ENCODE measurements around the gene TEX51.

Gene TEX51

DNA sequence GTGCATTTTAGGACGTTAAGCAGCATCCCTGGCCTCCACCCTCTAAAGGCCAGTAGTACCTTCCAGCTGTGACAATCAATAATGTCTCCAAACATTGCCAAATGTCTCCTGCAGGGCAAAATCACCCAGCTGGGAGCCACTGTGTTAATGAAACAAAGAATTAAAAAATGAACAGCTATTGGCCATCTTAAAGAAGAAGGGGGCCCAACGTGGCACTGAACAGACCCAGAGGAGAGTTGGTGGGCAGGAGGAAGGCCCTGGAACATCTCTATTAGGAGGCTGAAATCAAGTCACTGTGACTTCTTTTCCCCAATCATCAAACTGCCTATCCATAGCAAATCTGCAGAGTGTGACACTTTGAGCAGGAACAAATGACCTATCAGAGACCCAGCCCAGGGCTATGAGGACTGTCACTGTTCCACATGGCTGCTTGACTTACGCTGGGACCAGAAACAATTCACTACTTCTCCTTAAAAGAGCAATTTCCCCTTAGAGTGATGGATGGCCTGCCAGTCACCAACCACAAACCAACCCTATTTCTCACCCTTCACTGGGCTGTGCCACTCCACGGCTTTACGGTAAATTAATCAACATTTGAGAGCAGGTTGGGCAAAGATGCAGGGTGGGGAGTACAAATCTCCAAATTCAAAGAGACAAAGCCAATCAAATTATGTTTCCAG, 35.2 kb upstream of the TEX51 start:
- no peak overlapping the region for H3K9ac ChIP-seq (ENCODE audit: low read length)
- H3K4me3 ChIP-seq (ENCODE audit: low read depth, low read length): no peak overlapping the region
- no peaks in the 10 kb centered on the region for H3K9me3 ChIP-seq (ENCODE audit: insufficient read depth, low read depth, low read length)
- no peak overlapping the region for H3K18ac ChIP-seq (ENCODE audit: low read length)
- no peak overlapping the region for H2BK120ac ChIP-seq (ENCODE audit: insufficient read depth, low read length, poor library complexity)
- no peaks in the 10 kb centered on the region for H3K79me1 ChIP-seq (ENCODE audit: low read length)
- H3K23ac ChIP-seq (ENCODE audit: low read length): no peak overlapping the region
- H2AFZ ChIP-seq (ENCODE audit: insufficient read depth, low read length, poor library complexity): no peak overlapping the region
- H3K14ac ChIP-seq (ENCODE audit: low read length): no peak overlapping the region
- no peak overlapping the region for H2AK5ac ChIP-seq (ENCODE audit: low read length)
- H2BK5ac ChIP-seq (ENCODE audit: low read depth, low read length, poor library complexity): no peak overlapping the region
- H3K27ac ChIP-seq (ENCODE audit: low read depth, low read length): no peak overlapping the region
- H3K79me2 ChIP-seq (ENCODE audit: control insufficient read depth, insufficient read depth, low read length, poor library complexity): no peaks in the 10 kb centered on the region
- H3K36me3 ChIP-seq (ENCODE audit: control insufficient read depth in 1 of 2, insufficient read depth in 2 of 2, low read length in 2 of 2): no peaks in the 10 kb centered on the region
- no peaks in the 10 kb centered on the region for H3K4me1 ChIP-seq (ENCODE audit: control insufficient read depth in 1 of 2, insufficient read depth in 2 of 2, low read length in 2 of 2)
- H3K4ac ChIP-seq (ENCODE audit: low read depth, low read length): no peak overlapping the region
- H2BK12ac ChIP-seq (ENCODE audit: low read length): no peak overlapping the region
- H3K27me3 ChIP-seq (ENCODE audit: insufficient read depth, low read length): no peaks in the 10 kb centered on the region
- DNase-seq: no peak
- WGBS (ENCODE audit: extremely low coverage, insufficient coverage, insufficient read length): no CpG with 5 or more reads among the region's 5 CpGs
- no peak overlapping the region for H4K91ac ChIP-seq (ENCODE audit: low read depth, low read length)
- H3K4me2 ChIP-seq (ENCODE audit: low read length): no peak overlapping the region
- H4K8ac ChIP-seq (ENCODE audit: low read depth, low read length): no peak overlapping the region
- no peak overlapping the region for H4K12ac ChIP-seq (ENCODE audit: low read depth, low read length)

DNA sequence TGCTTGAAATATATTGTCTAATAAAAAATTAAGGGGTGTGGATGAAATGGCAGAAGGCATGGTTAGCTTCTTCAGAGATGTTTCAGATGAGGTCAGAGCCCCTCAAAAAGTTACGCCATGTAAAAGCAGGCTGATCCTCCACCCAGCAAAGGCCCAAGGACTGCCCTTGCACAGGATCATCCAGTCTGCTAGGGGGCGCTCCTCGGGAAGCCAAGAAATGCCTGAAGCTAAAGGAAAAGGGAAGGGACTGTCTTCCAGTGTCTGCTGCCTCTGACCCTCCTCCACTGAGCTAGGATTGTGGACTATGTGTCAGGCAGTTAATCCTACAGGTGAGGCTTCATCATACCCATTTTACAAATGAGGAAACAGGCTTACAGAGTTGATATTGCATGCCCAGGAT, 33.8 kb upstream of the TEX51 start:
- no peaks in the 10 kb centered on the region for H3K4me1 ChIP-seq (ENCODE audit: control insufficient read depth in 1 of 2, insufficient read depth in 2 of 2, low read length in 2 of 2)
- no peak overlapping the region for H4K8ac ChIP-seq (ENCODE audit: low read depth, low read length)
- H3K9ac ChIP-seq (ENCODE audit: low read length): no peak overlapping the region
- H3K79me2 ChIP-seq (ENCODE audit: control insufficient read depth, insufficient read depth, low read length, poor library complexity): no peaks in the 10 kb centered on the region
- no peak overlapping the region for H4K91ac ChIP-seq (ENCODE audit: low read depth, low read length)
- no CpG with 5 or more reads among the region's 3 CpGs for WGBS (ENCODE audit: extremely low coverage, insufficient coverage, insufficient read length)
- H3K18ac ChIP-seq (ENCODE audit: low read length): no peak overlapping the region
- no peaks in the 10 kb centered on the region for H3K9me3 ChIP-seq (ENCODE audit: insufficient read depth, low read depth, low read length)
- no peak overlapping the region for H3K4me3 ChIP-seq (ENCODE audit: low read depth, low read length)
- H3K27ac ChIP-seq (ENCODE audit: low read depth, low read length): no peak overlapping the region
- H2AFZ ChIP-seq (ENCODE audit: insufficient read depth, low read length, poor library complexity): no peak overlapping the region
- H3K4me2 ChIP-seq (ENCODE audit: low read length): no peak overlapping the region
- H3K36me3 ChIP-seq (ENCODE audit: control insufficient read depth in 1 of 2, insufficient read depth in 2 of 2, low read length in 2 of 2): no peaks in the 10 kb centered on the region
- H2AK5ac ChIP-seq (ENCODE audit: low read length): no peak overlapping the region
- no peak overlapping the region for H2BK12ac ChIP-seq (ENCODE audit: low read length)
- no peaks in the 10 kb centered on the region for H3K79me1 ChIP-seq (ENCODE audit: low read length)
- no peak overlapping the region for H3K14ac ChIP-seq (ENCODE audit: low read length)
- no peak overlapping the region for H2BK120ac ChIP-seq (ENCODE audit: insufficient read depth, low read length, poor library complexity)
- no peak overlapping the region for H3K23ac ChIP-seq (ENCODE audit: low read length)
- H3K27me3 ChIP-seq (ENCODE audit: insufficient read depth, low read length): no peaks in the 10 kb centered on the region
- H4K12ac ChIP-seq (ENCODE audit: low read depth, low read length): no peak overlapping the region
- no peak overlapping the region for H2BK5ac ChIP-seq (ENCODE audit: low read depth, low read length, poor library complexity)
- no peak overlapping the region for H3K4ac ChIP-seq (ENCODE audit: low read depth, low read length)
- no peak for DNase-seq

DNA sequence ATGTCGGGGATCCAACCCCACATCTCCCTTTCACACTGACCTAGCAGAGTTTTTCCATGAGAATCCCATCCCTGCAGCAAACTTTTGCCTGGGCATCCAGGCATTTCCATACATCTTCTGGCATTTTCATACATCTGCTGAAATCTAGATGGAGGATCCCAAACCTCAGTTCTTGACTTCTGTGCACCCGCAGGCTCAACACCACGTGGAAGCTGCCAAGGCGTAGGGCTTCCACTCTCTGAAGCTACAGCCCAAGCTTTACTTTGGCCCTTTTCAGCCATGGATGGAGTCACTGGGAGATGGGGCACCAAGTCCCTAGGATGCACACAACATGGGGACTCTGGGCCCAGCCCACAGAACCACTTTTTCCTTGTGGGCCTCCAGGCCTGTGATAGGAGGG, 32.2 kb upstream of the TEX51 start:
- WGBS (ENCODE audit: extremely low coverage, insufficient coverage, insufficient read length): no CpG with 5 or more reads among the region's 4 CpGs
- H2BK12ac ChIP-seq (ENCODE audit: low read length): no peak overlapping the region
- H2AK5ac ChIP-seq (ENCODE audit: low read length): no peak overlapping the region
- DNase-seq: no peak
- H3K27me3 ChIP-seq (ENCODE audit: insufficient read depth, low read length): no peaks in the 10 kb centered on the region
- no peak overlapping the region for H3K18ac ChIP-seq (ENCODE audit: low read length)
- H4K8ac ChIP-seq (ENCODE audit: low read depth, low read length): no peak overlapping the region
- H2BK5ac ChIP-seq (ENCODE audit: low read depth, low read length, poor library complexity): no peak overlapping the region
- H3K23ac ChIP-seq (ENCODE audit: low read length): no peak overlapping the region
- no peak overlapping the region for H3K4ac ChIP-seq (ENCODE audit: low read depth, low read length)
- no peak overlapping the region for H3K14ac ChIP-seq (ENCODE audit: low read length)
- H4K12ac ChIP-seq (ENCODE audit: low read depth, low read length): no peak overlapping the region
- no peak overlapping the region for H2BK120ac ChIP-seq (ENCODE audit: insufficient read depth, low read length, poor library complexity)
- no peak overlapping the region for H2AFZ ChIP-seq (ENCODE audit: insufficient read depth, low read length, poor library complexity)
- no peak overlapping the region for H3K9ac ChIP-seq (ENCODE audit: low read length)
- no peak overlapping the region for H3K27ac ChIP-seq (ENCODE audit: low read depth, low read length)
- H3K79me1 ChIP-seq (ENCODE audit: low read length): no peaks in the 10 kb centered on the region
- no peaks in the 10 kb centered on the region for H3K4me1 ChIP-seq (ENCODE audit: control insufficient read depth in 1 of 2, insufficient read depth in 2 of 2, low read length in 2 of 2)
- H4K91ac ChIP-seq (ENCODE audit: low read depth, low read length): no peak overlapping the region
- no peaks in the 10 kb centered on the region for H3K9me3 ChIP-seq (ENCODE audit: insufficient read depth, low read depth, low read length)
- H3K4me3 ChIP-seq (ENCODE audit: low read depth, low read length): no peak overlapping the region
- no peaks in the 10 kb centered on the region for H3K79me2 ChIP-seq (ENCODE audit: control insufficient read depth, insufficient read depth, low read length, poor library complexity)
- H3K4me2 ChIP-seq (ENCODE audit: low read length): no peak overlapping the region
- no peaks in the 10 kb centered on the region for H3K36me3 ChIP-seq (ENCODE audit: control insufficient read depth in 1 of 2, insufficient read depth in 2 of 2, low read length in 2 of 2)

DNA sequence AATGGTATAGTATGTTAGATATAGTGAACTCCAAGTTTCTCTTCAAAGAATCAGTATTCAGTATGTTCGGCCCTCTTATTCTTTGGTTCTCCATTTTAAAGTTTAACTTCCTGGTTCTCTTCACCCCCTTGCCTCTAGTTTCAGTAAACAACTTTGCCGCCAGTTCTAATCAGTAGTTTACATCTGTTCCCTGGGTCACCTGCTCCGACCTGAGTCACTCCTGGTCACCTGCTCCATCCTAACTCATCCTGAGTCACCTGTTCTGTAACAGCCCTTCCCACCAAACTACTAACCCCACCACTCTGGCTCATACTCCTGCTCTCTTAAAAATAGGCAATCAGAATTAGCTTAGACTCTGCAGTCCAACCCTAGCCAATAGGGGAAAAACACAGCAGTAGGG, 23.7 kb upstream of the TEX51 start:
- WGBS (ENCODE audit: extremely low coverage, insufficient coverage, insufficient read length): no CpG with 5 or more reads among the region's 3 CpGs

More for the DNA sequence above, 23.7 kb upstream of the TEX51 start:
- H2BK12ac ChIP-seq (ENCODE audit: low read length): no peak overlapping the region
- no peaks in the 10 kb centered on the region for H3K27me3 ChIP-seq (ENCODE audit: insufficient read depth, low read length)
- H3K9ac ChIP-seq (ENCODE audit: low read length): no peak overlapping the region
- no peaks in the 10 kb centered on the region for H3K36me3 ChIP-seq (ENCODE audit: control insufficient read depth in 1 of 2, insufficient read depth in 2 of 2, low read length in 2 of 2)
- no peak overlapping the region for H3K27ac ChIP-seq (ENCODE audit: low read depth, low read length)
- H3K79me2 ChIP-seq (ENCODE audit: control insufficient read depth, insufficient read depth, low read length, poor library complexity): no peaks in the 10 kb centered on the region
- DNase-seq: no peak
- H3K9me3 ChIP-seq (ENCODE audit: insufficient read depth, low read depth, low read length): peaks cover 17% of the 10 kb centered on the region
- no peak overlapping the region for H3K4me3 ChIP-seq (ENCODE audit: low read depth, low read length)
- no peak overlapping the region for H3K23ac ChIP-seq (ENCODE audit: low read length)
- H3K14ac ChIP-seq (ENCODE audit: low read length): no peak overlapping the region
- no peak overlapping the region for H3K4ac ChIP-seq (ENCODE audit: low read depth, low read length)
- peaks cover 6 to 7% of the 10 kb centered on the region in 2 experiments for H3K4me1 ChIP-seq (ENCODE audit: control insufficient read depth in 1 of 2, insufficient read depth in 2 of 2, low read length in 2 of 2)
- H2BK120ac ChIP-seq (ENCODE audit: insufficient read depth, low read length, poor library complexity): no peak overlapping the region
- no peaks in the 10 kb centered on the region for H3K79me1 ChIP-seq (ENCODE audit: low read length)
- H4K8ac ChIP-seq (ENCODE audit: low read depth, low read length): no peak overlapping the region
- no peak overlapping the region for H2AK5ac ChIP-seq (ENCODE audit: low read length)
- no peak overlapping the region for H2BK5ac ChIP-seq (ENCODE audit: low read depth, low read length, poor library complexity)
- H4K12ac ChIP-seq (ENCODE audit: low read depth, low read length): no peak overlapping the region
- H3K18ac ChIP-seq (ENCODE audit: low read length): no peak overlapping the region
- no peak overlapping the region for H4K91ac ChIP-seq (ENCODE audit: low read depth, low read length)
- no peak overlapping the region for H2AFZ ChIP-seq (ENCODE audit: insufficient read depth, low read length, poor library complexity)
- no peak overlapping the region for H3K4me2 ChIP-seq (ENCODE audit: low read length)
